GM12872 (cell line): ENCODE measurements around the gene SLC34A2.

Experiments
- TF ChIP-seq, protein P1 (sequence below): IDR thresholded peaks from 3 replicates; pipeline ENCODE4 v1.5.1; 2011; ENCODE audit warnings: low read depth, mild to moderate bottlenecking, low read length, moderate library complexity; ENCODE audit not compliant: insufficient read depth

The SLC34A2 gene

DNA sequence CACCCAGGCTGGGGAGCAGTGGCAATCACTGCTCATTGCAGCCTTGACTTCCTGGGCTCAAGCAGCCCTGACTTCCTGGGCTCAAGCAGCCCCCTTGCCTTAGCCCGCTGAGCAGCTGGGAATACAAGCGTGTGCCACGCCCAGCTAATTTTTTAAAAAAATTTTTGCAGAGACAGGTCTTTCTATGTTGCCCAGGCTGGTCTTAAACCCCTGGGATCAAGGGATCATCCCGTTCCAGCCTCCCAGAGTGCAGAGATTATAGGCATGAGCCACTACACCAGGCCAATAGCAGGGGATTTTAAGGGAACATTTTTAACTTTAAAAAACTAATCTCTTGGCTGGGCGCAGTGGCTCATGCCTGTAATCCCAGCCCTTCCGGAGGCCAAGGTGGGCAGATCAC lies 5.3 kb upstream of the SLC34A2 start:
- TF ChIP-seq, protein P1, sequence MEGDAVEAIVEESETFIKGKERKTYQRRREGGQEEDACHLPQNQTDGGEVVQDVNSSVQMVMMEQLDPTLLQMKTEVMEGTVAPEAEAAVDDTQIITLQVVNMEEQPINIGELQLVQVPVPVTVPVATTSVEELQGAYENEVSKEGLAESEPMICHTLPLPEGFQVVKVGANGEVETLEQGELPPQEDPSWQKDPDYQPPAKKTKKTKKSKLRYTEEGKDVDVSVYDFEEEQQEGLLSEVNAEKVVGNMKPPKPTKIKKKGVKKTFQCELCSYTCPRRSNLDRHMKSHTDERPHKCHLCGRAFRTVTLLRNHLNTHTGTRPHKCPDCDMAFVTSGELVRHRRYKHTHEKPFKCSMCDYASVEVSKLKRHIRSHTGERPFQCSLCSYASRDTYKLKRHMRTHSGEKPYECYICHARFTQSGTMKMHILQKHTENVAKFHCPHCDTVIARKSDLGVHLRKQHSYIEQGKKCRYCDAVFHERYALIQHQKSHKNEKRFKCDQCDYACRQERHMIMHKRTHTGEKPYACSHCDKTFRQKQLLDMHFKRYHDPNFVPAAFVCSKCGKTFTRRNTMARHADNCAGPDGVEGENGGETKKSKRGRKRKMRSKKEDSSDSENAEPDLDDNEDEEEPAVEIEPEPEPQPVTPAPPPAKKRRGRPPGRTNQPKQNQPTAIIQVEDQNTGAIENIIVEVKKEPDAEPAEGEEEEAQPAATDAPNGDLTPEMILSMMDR, result no peak

DNA sequence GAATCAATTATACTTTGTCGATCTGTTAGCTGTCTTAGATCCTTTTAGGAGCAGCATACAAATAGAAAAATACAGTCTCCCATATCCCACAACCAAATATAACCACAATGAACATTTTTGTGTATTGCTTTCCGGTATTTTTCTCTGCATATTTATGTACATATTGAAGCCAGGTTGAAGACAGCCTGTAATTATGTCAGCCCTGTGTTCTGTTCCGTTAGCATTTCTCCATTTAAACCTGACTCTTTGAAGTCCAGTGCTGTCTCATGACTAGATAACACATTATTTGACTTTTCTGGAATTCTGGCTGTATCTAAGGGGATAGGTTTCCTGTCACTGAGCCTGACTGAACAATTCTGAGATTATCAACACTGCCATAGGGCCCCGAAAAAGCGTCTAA lies 4.0 kb upstream of the SLC34A2 start:
- TF ChIP-seq, protein P1, result no peak

DNA sequence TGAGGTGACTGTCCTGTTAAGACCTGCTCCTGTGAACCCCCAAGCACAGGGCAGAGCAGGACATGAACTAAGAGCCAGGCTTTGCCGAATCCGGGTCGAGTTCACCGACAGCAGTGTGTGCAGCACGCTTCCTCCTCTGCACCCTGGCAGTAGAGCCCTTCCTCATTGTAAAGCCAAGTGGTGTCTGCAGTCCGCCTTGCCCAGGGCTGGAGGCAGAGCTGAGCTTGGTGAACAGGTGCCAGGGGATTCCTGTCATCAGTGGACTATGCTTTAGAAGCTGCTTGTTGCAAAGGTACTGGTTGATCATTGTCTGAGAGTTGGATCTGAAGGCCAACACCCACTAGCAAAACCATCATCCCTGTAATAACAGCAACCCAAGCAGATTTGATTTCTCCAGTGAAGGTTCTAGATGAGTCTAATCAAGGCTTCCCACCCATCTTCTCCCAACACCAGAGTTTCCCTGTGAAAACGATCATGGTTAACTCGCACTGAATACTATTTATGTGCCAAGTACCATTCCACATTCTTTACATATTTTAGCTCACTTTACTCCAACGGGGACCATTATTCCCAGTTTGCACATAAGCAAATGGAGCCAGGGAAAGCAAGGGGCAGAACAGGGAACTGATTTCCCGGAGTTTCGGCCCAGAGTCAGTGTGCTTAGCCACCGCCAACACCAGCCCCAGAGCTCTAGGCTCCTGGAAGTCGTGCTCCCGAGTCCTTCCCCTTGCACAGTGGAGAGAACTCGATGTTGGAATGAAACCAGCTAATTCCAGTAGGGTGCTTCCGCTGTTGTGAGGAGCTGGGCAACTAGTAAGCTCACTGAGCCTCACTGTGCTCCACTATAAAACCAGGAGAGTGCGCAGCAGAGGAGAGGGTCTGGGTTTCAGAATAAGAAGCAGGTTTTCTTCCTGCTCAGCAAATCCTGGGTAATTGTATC lies 1.4 kb upstream of the SLC34A2 start:
- TF ChIP-seq, protein P1, result no peak

DNA sequence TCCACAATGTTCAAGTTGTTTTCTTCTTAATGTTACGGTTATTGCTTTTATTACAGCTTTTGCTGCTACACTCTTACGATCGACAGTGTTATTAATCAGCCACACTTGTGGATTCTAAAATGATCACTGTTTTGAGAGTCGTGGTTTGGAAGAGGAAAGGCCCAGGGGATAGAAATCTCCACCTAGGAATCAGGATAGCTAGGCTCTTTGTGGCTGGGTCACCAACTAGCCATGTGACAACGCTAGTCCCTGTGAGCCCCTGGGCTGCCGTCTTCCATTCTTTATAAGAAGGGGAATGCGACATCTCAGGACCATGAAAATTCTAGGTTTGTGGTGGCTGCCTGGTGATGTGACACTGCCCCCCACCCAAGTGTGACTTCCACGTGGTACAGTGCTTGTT lies 380 bp downstream of the SLC34A2 start:
- TF ChIP-seq, protein P1, result no peak

DNA sequence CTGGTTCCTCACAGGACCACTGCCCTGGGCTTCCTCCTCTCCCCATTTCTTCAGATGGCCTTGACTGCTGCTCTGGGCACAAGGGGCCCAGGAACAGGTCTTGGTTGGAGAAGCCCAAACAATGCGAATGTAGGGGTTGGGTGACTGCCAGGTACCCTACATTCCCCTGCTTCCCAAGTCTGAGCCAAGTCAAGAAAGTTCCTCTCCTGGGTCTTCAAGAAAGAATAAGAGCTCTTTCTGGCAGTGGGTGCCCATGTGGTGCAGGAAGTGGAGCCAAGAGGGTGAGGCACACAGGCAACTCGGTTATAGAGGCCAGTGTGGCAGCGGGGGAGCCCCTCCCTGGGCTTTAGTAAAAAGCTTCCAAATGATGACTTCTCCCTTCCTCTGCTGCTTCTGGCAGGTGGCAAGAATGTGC lies 2.7 kb downstream of the SLC34A2 start:
- TF ChIP-seq, protein P1, result no peak

DNA sequence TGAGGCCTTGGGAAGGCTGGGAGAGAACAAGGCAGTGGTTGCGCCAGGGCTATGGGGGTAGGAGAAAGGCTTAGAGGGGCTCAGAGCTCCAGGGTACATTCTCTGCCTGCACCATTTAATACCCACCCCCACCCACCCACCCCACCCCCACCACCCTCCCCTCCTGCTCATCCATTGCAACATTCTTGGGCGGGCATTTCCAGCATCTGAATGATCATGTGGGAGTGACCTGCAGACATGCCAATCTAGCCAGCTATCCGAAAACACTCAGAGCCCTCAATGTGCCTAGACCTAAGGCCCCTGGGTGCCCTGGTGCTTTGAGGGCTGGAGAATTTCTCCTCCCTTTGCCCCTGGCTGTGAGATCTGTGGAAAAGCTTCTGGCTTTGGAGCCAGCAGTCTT lies 3.1 kb downstream of the SLC34A2 start:
- TF ChIP-seq, protein P1, result no peak

DNA sequence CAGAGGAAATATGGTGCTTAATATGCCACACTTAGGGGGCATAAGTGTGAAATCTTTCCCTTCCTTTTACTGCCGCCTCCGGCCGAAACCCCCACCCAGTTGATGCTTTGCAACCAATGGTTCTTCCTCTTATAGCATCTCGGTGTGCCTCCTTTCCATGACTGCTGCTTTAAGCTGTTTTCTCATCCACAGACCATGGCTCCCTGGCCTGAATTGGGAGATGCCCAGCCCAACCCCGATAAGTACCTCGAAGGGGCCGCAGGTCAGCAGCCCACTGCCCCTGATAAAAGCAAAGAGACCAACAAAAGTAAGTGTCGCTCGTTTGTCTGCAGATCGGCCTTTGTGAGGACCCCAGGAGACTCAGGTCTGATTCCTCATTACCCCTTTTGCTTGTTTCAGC lies 6.7 kb downstream of the SLC34A2 start:
- TF ChIP-seq, protein P1, result no peak
